GM23248 (cell line): ENCODE results near the gene PTAFR.

Source experiments
- EZH2 ChIP-seq: fragments of 200-600 bp; sonication (generic); IDR thresholded peaks from 2 replicates; pipeline ENCODE4 v1.6.1; 2018; ENCODE audit warnings: antibody characterized with exemption, mild to moderate bottlenecking; ENCODE audit not compliant: insufficient read depth, poor library complexity, severe bottlenecking
- EZH2phosphoT487 ChIP-seq: fragments of 200-600 bp; sonication (generic); IDR thresholded peaks from 2 replicates; pipeline ENCODE4 v1.6.1; 2018; ENCODE audit warnings: antibody characterized with exemption, moderate library complexity, mild to moderate bottlenecking, low read depth; ENCODE audit not compliant: insufficient read depth

- TF ChIP-seq EZH2phosphoT487, result no peak
- TF ChIP-seq EZH2, result no peak
These were observed 32.4 kb upstream of the PTAFR start for GRCh38 chr1:28208818-28209441.
